Testis (tissue), 2 donors: ENCODE measurements around the gene CELA2A.

ENCODE experiments used
- CTCF ChIP-seq, 3 experiments: fragments of 450-650 bp in 2 of 3; fragments of 200-600 bp in 1 of 3; sonication (generic) in 1 of 3; IDR thresholded peaks; one replicate each; pipeline ENCODE4 v1.5.1; 2016 to 2019; ENCODE audit warnings: antibody characterized with exemption in 3 of 3, mild to moderate bottlenecking in 2 of 3, moderate library complexity in 1 of 3
- POLR2A ChIP-seq: fragments of 450-650 bp; IDR thresholded peaks from one replicate; pipeline ENCODE4 v1.6.1; 2017; ENCODE audit warnings: antibody characterized with exemption, mild to moderate bottlenecking, moderate library complexity

GRCh38 chr1:15509586-15509985 lies 53.1 kb downstream of the CELA2A start:
- TF ChIP-seq CTCF (IDR thresholded peaks at IDR 0.05): no peak
- no peak for TF ChIP-seq POLR2A
